HEK293 (cell line): ENCODE data around the gene TNPO3.

Experiments used
- CTCF ChIA-PET: fragments of 350-600 bp; formaldehyde crosslinking; extraction: SDS; loops from one replicate; lab custom pipeline; 2021; ENCODE audit warnings: antibody characterized with exemption; lab: Yijun Ruan, JAX
- POLR2A ChIA-PET: fragments of 300-600 bp; formaldehyde crosslinking; extraction: SDS; loops from one replicate; lab custom pipeline; 2020; ENCODE audit warnings: antibody characterized with exemption, inconsistent platforms; lab: Yijun Ruan, JAX
- H3K27ac ChIP-seq: fragments of 200-500 bp; sonication (Bioruptor generic); 2 replicates; pipeline ENCODE4 v1.5.1; 2014; ENCODE audit warnings: low read depth, low read length, control low read depth, inconsistent platforms; ENCODE audit errors: extremely low read depth
- H3K36me3 ChIP-seq, 2 experiments: fragments of 200-500 bp in 1 of 2; sonication (Bioruptor generic) in 1 of 2; 1 replicate in 1 of 2; 2 replicates in 1 of 2; pipeline ENCODE4 v1.5.1; 2014 to 2017; ENCODE audit warnings: inconsistent platforms in 2 of 2, low read length in 2 of 2; ENCODE audit not compliant: control insufficient read depth in 2 of 2, insufficient read depth in 1 of 2
- H3K4me1 ChIP-seq: fragments of 200-500 bp; sonication (Bioruptor generic); 2 replicates; pipeline ENCODE4 v1.5.1; 2014; ENCODE audit warnings: mild to moderate bottlenecking, low read length, inconsistent platforms; ENCODE audit not compliant: control insufficient read depth, insufficient read depth
- H3K4me3 ChIP-seq: 2 replicates; pipeline ENCODE4 v1.5.1; 2011; ENCODE audit warnings: low read depth, mild to moderate bottlenecking, control low read depth, low read length, moderate library complexity
- H3K9me3 ChIP-seq: fragments of 200-500 bp; sonication (Bioruptor generic); 2 replicates; pipeline ENCODE4 v1.5.1; 2014; ENCODE audit warnings: low read depth, low read length, inconsistent platforms; ENCODE audit not compliant: control insufficient read depth, insufficient read depth
- KLF9 ChIP-seq: fragments of 450-650 bp; formaldehyde crosslinking; IDR thresholded peaks from 2 replicates; pipeline ENCODE4 v1.5.1; 2016; ENCODE audit warnings: missing biosample characterization, missing genetic modification characterization, low read depth
- REST ChIP-seq: fragments of 450-650 bp; formaldehyde crosslinking; IDR thresholded peaks from 2 replicates; pipeline ENCODE4 v1.5.1; 2016; ENCODE audit warnings: missing biosample characterization, missing genetic modification characterization
- TCF7L2 ChIP-seq: IDR thresholded peaks from 2 replicates; pipeline ENCODE4 v1.6.1; 2011; ENCODE audit warnings: low read depth, mild to moderate bottlenecking, inconsistent platforms, low read length, moderate library complexity, borderline replicate concordance
- ZBTB49 ChIP-seq: fragments of 450-650 bp; formaldehyde crosslinking; IDR thresholded peaks from 2 replicates; pipeline ENCODE4 v1.5.1; 2016; ENCODE audit warnings: missing biosample characterization, missing genetic modification characterization, low read depth
- ZBTB7A ChIP-seq: fragments of 450-650 bp; formaldehyde crosslinking; IDR thresholded peaks from 2 replicates; pipeline ENCODE4 v1.5.1; 2016; ENCODE audit warnings: low read depth, missing biosample characterization, missing genetic modification characterization
- ZFP37 ChIP-seq: fragments of 450-650 bp; formaldehyde crosslinking; IDR thresholded peaks from 2 replicates; pipeline ENCODE4 v1.5.1; 2016; ENCODE audit warnings: missing biosample characterization, missing genetic modification characterization
- ZNF112 ChIP-seq: fragments of 450-650 bp; formaldehyde crosslinking; IDR thresholded peaks from 2 replicates; pipeline ENCODE4 v1.5.0; 2017; ENCODE audit warnings: missing biosample characterization, missing genetic modification characterization
- ZNF121 ChIP-seq: fragments of 450-650 bp; formaldehyde crosslinking; IDR thresholded peaks from 2 replicates; pipeline ENCODE4 v1.5.1; 2016; ENCODE audit warnings: missing biosample characterization, missing genetic modification characterization
- ZNF2 ChIP-seq: fragments of 450-650 bp; formaldehyde crosslinking; IDR thresholded peaks from 2 replicates; pipeline ENCODE4 v1.5.1; 2016; ENCODE audit warnings: missing biosample characterization, missing genetic modification characterization
- ZNF202 ChIP-seq: fragments of 450-650 bp; formaldehyde crosslinking; IDR thresholded peaks from 2 replicates; pipeline ENCODE4 v1.5.1; 2016; ENCODE audit warnings: missing biosample characterization, missing genetic modification characterization, borderline replicate concordance
- ZNF341 ChIP-seq: fragments of 450-650 bp; formaldehyde crosslinking; IDR thresholded peaks from 2 replicates; pipeline ENCODE4; 2016; ENCODE audit warnings: low read depth, missing biosample characterization, missing genetic modification characterization
- ZNF530 ChIP-seq: fragments of 450-650 bp; formaldehyde crosslinking; IDR thresholded peaks from 2 replicates; pipeline ENCODE4 v1.5.1; 2016; ENCODE audit warnings: low read depth, missing biosample characterization, missing genetic modification characterization
- ZNF558 ChIP-seq: fragments of 450-650 bp; formaldehyde crosslinking; IDR thresholded peaks from 2 replicates; pipeline ENCODE4 v1.5.1; 2016; ENCODE audit warnings: missing biosample characterization, missing genetic modification characterization
- ZNF561 ChIP-seq: fragments of 450-650 bp; IDR thresholded peaks from 2 replicates; pipeline ENCODE4 v1.5.1; 2018; ENCODE audit warnings: missing biosample characterization, missing genetic modification characterization, borderline replicate concordance
- ZNF571 ChIP-seq: fragments of 450-650 bp; formaldehyde crosslinking; IDR thresholded peaks from 2 replicates; pipeline ENCODE4 v1.5.0; 2017; ENCODE audit warnings: missing biosample characterization, missing genetic modification characterization
- ZNF623 ChIP-seq: fragments of 450-650 bp; formaldehyde crosslinking; IDR thresholded peaks from 2 replicates; pipeline ENCODE4 v1.5.1; 2016; ENCODE audit warnings: missing biosample characterization, missing genetic modification characterization
- ZNF670 ChIP-seq: fragments of 450-650 bp; formaldehyde crosslinking; IDR thresholded peaks from 2 replicates; pipeline ENCODE4 v1.5.1; 2016; ENCODE audit warnings: missing biosample characterization, missing genetic modification characterization, low read depth
- ZNF747 ChIP-seq: fragments of 450-650 bp; formaldehyde crosslinking; IDR thresholded peaks from 2 replicates; pipeline ENCODE4 v1.5.1; 2016; ENCODE audit warnings: missing biosample characterization, missing genetic modification characterization
- ZNF791 ChIP-seq: fragments of 450-650 bp; formaldehyde crosslinking; IDR thresholded peaks from 2 replicates; pipeline ENCODE4 v1.5.1; 2016; ENCODE audit warnings: missing biosample characterization, missing genetic modification characterization

The TNPO3 gene

GRCh38 chr7:129098409-129099084, 43.6 kb upstream of the TNPO3 start:
- Histone ChIP-seq H3K4me1 (no peaks in the 10 kb centered on the region), H3K27ac (no peak overlapping the region), H3K4me3 (no peak overlapping the region), H3K36me3 (no peaks in the 10 kb centered on the region), H3K9me3 (no peaks in the 10 kb centered on the region)
- CTCF ChIA-PET: interaction anchor here (1.3 kb wide), 1 partner anchor 65 kb away, joined by 3 read pairs; no protein-coding TSS in a partner anchor
- TF ChIP-seq REST (tag by site-specific recombination) (peak; percentile 80), ZNF670 (tag by site-specific recombination) (no peak), TCF7L2 (no peak)
- POLR2A ChIA-PET: no interaction called here

GRCh38 chr7:129095258-129095657, 40.3 kb upstream of the TNPO3 start:
- TF ChIP-seq ZBTB7A (tag by site-specific recombination) (no peak), KLF9 (no peak), ZNF747 (no peak), ZNF121 (peak; percentile 80), ZNF561 (tag by site-specific recombination) (no peak), ZNF2 (tag by site-specific recombination) (no peak)
- Histone ChIP-seq H3K4me1 (no peaks in the 10 kb centered on the region), H3K36me3 (no peaks in the 10 kb centered on the region), H3K4me3 (no peak overlapping the region), H3K9me3 (no peaks in the 10 kb centered on the region), H3K27ac (no peak overlapping the region)
- CTCF ChIA-PET: interaction anchor here (0.6 kb wide), 2 partner anchors 116 to 683 kb away, joined by 5 to 7 read pairs; no protein-coding TSS in a partner anchor
- POLR2A ChIA-PET: no interaction called here

DNA sequence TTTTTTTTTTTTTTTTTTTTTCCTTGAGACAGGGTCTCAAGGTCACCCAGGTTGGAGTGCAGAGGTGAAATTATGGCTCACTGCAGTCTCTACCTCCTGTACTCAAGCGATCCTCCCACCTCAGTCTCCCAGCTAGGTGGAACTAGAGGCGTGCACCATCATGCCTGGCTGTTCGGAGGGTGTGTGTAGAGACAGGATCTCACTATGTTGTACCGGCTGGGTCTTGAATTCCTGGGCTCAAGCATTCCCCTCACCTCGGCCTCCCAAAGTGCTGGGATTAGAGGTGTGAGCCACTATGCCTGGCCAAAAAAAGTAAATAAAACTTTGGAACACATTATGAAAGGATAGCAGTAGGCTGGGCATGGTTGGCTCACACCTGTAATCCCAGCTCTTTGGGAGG, 39.6 kb upstream of the TNPO3 start:
- Histone ChIP-seq H3K27ac (no peak overlapping the region), H3K9me3 (no peaks in the 10 kb centered on the region), H3K36me3 (no peaks in the 10 kb centered on the region)
- CTCF ChIA-PET: interaction anchor here (0.6 kb wide), 1 partner anchor 618 kb away, joined by 3 read pairs; the partner anchor contains the start of gene METTL2B
- POLR2A ChIA-PET: no interaction called here
- TF ChIP-seq ZFP37 (tag by site-specific recombination) (no peak), ZNF791 (tag by site-specific recombination) (no peak), ZNF623 (tag by site-specific recombination) (no peak), ZNF202 (tag by site-specific recombination) (no peak), ZNF112 (tag by site-specific recombination) (no peak), ZNF341 (tag by site-specific recombination) (no peak), ZBTB49 (tag by site-specific recombination) (no peak), ZNF571 (tag by site-specific recombination) (no peak), ZNF530 (tag by site-specific recombination) (no peak), ZNF558 (tag by site-specific recombination) (no peak)
- TF ChIP-seq, all 188 proteins: peak for 0
- Histone ChIP-seq H3K4me3 (no peak overlapping the region), H3K4me1 (no peaks in the 10 kb centered on the region)
